T-cell (primary cell): ENCODE measurements around the gene GNG4. TPM values are rescaled to one million over a fixed set of nuclear protein-coding genes. Genes with fewer than 3 reads are reported as not detected.
A peak's percentile ranks its signal among the peaks of the same experiment; 100 is the strongest.

Experiments
- ATAC-seq, 4 experiments: fragments of 200-7000 bp in 3 of 4; fragments of 150-1000 bp in 1 of 4; cut with Tn5 transposase; replicated peaks in 1 of 4; 1 replicate in 3 of 4; 2 replicates in 1 of 4; pipeline ENCODE4 v1.10.0; 2021; ENCODE audit warnings: moderate library complexity in 3 of 4, mild to moderate bottlenecking in 2 of 4, moderate number of reproducible peaks in 1 of 4
- CTCF ChIA-PET, 2 donors: fragments of 300-600 bp; sonication (Branson Sonifier 250); formaldehyde crosslinking; loops; one replicate each; lab custom pipeline; 2022; ENCODE audit warnings: antibody characterized with exemption in 2 of 2; lab: Charles Lee
- POLR2A ChIA-PET, 2 donors: fragments of 300-600 bp; sonication (Branson Sonifier 250); formaldehyde crosslinking; loops; one replicate each; lab custom pipeline; 2022; ENCODE audit warnings: antibody characterized with exemption in 2 of 2; lab: Charles Lee
- DNase-seq, 35 experiments: peaks; one replicate each; pipeline versions ENCODE4 v3.0.0 to v3.0.0-alpha.2; 2013 to 2023
- H3K27ac ChIP-seq: one replicate; pipeline ENCODE4 v1.5.1; 2013; ENCODE audit warnings: low read length
- H3K27me3 ChIP-seq, 2 experiments: replicated peaks in 1 of 2; 1 replicate in 1 of 2; 2 replicates in 1 of 2; pipeline versions ENCODE4 v1.6.1 to v1.7.0; 2013; ENCODE audit warnings: low read length in 1 of 2, mixed read lengths in 1 of 2; ENCODE audit not compliant: control insufficient read depth in 2 of 2, insufficient read depth in 2 of 2; ENCODE audit errors: extremely low read depth in 1 of 2
- H3K36me3 ChIP-seq, 2 donors: 1 replicate in 1 of 2; 2 replicates in 1 of 2; pipeline versions ENCODE4 v1.6.1 to v1.7.0; 2013; ENCODE audit warnings: low read length in 1 of 2; ENCODE audit not compliant: control insufficient read depth in 2 of 2, insufficient read depth in 1 of 2; ENCODE audit errors: extremely low read depth in 1 of 2
- H3K4me1 ChIP-seq, 2 experiments: 1 replicate in 1 of 2; 2 replicates in 1 of 2; pipeline versions ENCODE4 v1.6.1 to v1.7.0; 2013; ENCODE audit warnings: low read length in 2 of 2, mixed read lengths in 1 of 2; ENCODE audit not compliant: insufficient read depth in 2 of 2, control insufficient read depth in 1 of 2; ENCODE audit errors: extremely low read depth in 1 of 2
- H3K4me3 ChIP-seq, 2 donors: 1 replicate in 1 of 2; 2 replicates in 1 of 2; pipeline versions ENCODE4 v1.5.1 to v1.7.0; 2013; ENCODE audit warnings: mild to moderate bottlenecking in 2 of 2, low read length in 1 of 2, moderate library complexity in 1 of 2; ENCODE audit not compliant: control insufficient read depth in 1 of 2; ENCODE audit errors: extremely low read depth in 1 of 2
- H3K9me3 ChIP-seq: 2 replicates; pipeline ENCODE4 v1.7.0; 2013
- H3K27ac Mint-ChIP-seq, 2 donors: one replicate each; pipeline ENCODE4 v1.8.0; 2020 to 2021; ENCODE audit warnings: mild to moderate bottlenecking in 2 of 2, mixed read lengths in 2 of 2
- H3K27me3 Mint-ChIP-seq, 2 donors: one replicate each; pipeline ENCODE4 v1.8.0; 2021 to 2022; ENCODE audit warnings: mixed read lengths in 2 of 2
- H3K36me3 Mint-ChIP-seq: one replicate; pipeline ENCODE4 v1.8.0; 2021; ENCODE audit warnings: mixed read lengths
- H3K4me1 Mint-ChIP-seq, 3 donors: one replicate each; pipeline ENCODE4 v1.8.0; 2020 to 2022; ENCODE audit warnings: mixed read lengths in 3 of 3, mild to moderate bottlenecking in 1 of 3
- H3K4me3 Mint-ChIP-seq, 3 donors: one replicate each; pipeline ENCODE4 v1.8.0; 2020 to 2022; ENCODE audit warnings: mild to moderate bottlenecking in 3 of 3, mixed read lengths in 3 of 3, moderate library complexity in 3 of 3
- H3K9me3 Mint-ChIP-seq, 3 donors: one replicate each; pipeline ENCODE4 v1.8.0; 2020 to 2022; ENCODE audit warnings: mixed read lengths in 3 of 3
- WGBS: methylation state at CpG from one replicate; pipeline ENCODE4 v1.1.5; 2013; ENCODE audit warnings: missing lambda C conversion rate; ENCODE audit not compliant: insufficient coverage; 5-methylcytosine and 5-hydroxymethylcytosine counted together
- total RNA-seq, 35 experiments: library from RNA in 6 of 35; stranded (reverse) in 6 of 35; fragments of 120-200 nt in 1 of 35; gene quantifications; one replicate each; pipeline versions ENCODE4 v1.2.1 to v1.2.4 and lab custom pipeline; 2013 to 2026

Gene GNG4
- total RNA-seq, 5 donors from 2014 or later (not counting 1 experiment from before 2014, with no cell fraction given): 0.07 to 0.29 (median 0.17) TPM; not detected in 1

GRCh38 chr1:235511470-235512240 is 137.9 kb downstream of the GNG4 start:
- no peak for ATAC-seq
- Histone ChIP-seq H3K4me1 (no peaks in the 10 kb centered on the region), H3K27me3 (no peaks in the 10 kb centered on the region), H3K4me3 (no peak overlapping the region), H3K36me3 (no peaks in the 10 kb centered on the region), H3K9me3 (no peaks in the 10 kb centered on the region), H3K27ac (no peak overlapping the region)
- Mint-ChIP-seq H3K4me1 (no peaks in the 10 kb centered on the region), H3K27me3 (peaks cover 4 to 11% of the 10 kb centered on the region in 2 donors), H3K27ac (no peak overlapping the region), H3K9me3 (no peaks in the 10 kb centered on the region), H3K4me3 (no peak overlapping the region), H3K36me3 (no peaks in the 10 kb centered on the region)
- no peak for DNase-seq
- WGBS: 86% methylated on average over 7 of the region's 13 CpGs
- ChIA-PET POLR2A (interaction anchor here in 1 of 2 donors (0.6 kb wide), 1 partner anchor 88 kb away, joined by 8 read pairs; no protein-coding TSS in a partner anchor), CTCF (interaction anchor here in 1 of 2 donors (0.8 kb wide), 1 partner anchor 460 kb away, joined by 3 read pairs; no protein-coding TSS in a partner anchor)

- no peak for DNase-seq
- ChIA-PET CTCF (interaction anchor here in 1 of 2 donors (0.7 kb wide), 1 partner anchor 30 kb away, joined by 4 read pairs; no protein-coding TSS in a partner anchor), POLR2A (no interaction called here)
- Mint-ChIP-seq H3K36me3 (no peaks in the 10 kb centered on the region), H3K4me3 (no peak overlapping the region), H3K9me3 (no peaks in the 10 kb centered on the region), H3K27me3 (peaks cover 4 to 11% of the 10 kb centered on the region in 2 donors), H3K27ac (no peak overlapping the region), H3K4me1 (peaks cover 0 to 5% (median 0%) of the 10 kb centered on the region in 3 donors)
- Histone ChIP-seq H3K36me3 (no peaks in the 10 kb centered on the region), H3K9me3 (no peaks in the 10 kb centered on the region), H3K27ac (no peak overlapping the region), H3K4me3 (no peak overlapping the region), H3K27me3 (no peaks in the 10 kb centered on the region), H3K4me1 (peaks cover 0 to under 1% of the 10 kb centered on the region in 2 experiments)
- 81% methylated on average over 2 of the region's 6 CpGs for WGBS
- ATAC-seq: no peak
Measured at GRCh38 chr1:235510823-235511222, 138.8 kb downstream of the GNG4 start.

GRCh38 chr1:235507623-235508022 is 142.0 kb downstream of the GNG4 start:
- H3K36me3 Mint-ChIP-seq: no peaks in the 10 kb centered on the region
- H3K4me1 Mint-ChIP-seq: peaks cover 10 to 14% (median 11%) of the 10 kb centered on the region in 3 donors
- Histone ChIP-seq H3K9me3 (no peaks in the 10 kb centered on the region), H3K27ac (no peak overlapping the region), H3K4me3 (no peak overlapping the region), H3K36me3 (no peaks in the 10 kb centered on the region), H3K27me3 (no peaks in the 10 kb centered on the region), H3K4me1 (peaks cover 2 to 16% of the 10 kb centered on the region in 2 experiments)
- no peak overlapping the region for H3K27ac Mint-ChIP-seq
- H3K9me3 Mint-ChIP-seq: no peaks in the 10 kb centered on the region
- CTCF ChIA-PET: no interaction called here
- POLR2A ChIA-PET: no interaction called here
- 88% methylated on average over 1 of the region's 3 CpGs for WGBS
- no peak overlapping the region for H3K4me3 Mint-ChIP-seq
- ATAC-seq: no peak
- no peak for DNase-seq
- peaks cover 2 to 11% of the 10 kb centered on the region in 2 donors for H3K27me3 Mint-ChIP-seq

DNA sequence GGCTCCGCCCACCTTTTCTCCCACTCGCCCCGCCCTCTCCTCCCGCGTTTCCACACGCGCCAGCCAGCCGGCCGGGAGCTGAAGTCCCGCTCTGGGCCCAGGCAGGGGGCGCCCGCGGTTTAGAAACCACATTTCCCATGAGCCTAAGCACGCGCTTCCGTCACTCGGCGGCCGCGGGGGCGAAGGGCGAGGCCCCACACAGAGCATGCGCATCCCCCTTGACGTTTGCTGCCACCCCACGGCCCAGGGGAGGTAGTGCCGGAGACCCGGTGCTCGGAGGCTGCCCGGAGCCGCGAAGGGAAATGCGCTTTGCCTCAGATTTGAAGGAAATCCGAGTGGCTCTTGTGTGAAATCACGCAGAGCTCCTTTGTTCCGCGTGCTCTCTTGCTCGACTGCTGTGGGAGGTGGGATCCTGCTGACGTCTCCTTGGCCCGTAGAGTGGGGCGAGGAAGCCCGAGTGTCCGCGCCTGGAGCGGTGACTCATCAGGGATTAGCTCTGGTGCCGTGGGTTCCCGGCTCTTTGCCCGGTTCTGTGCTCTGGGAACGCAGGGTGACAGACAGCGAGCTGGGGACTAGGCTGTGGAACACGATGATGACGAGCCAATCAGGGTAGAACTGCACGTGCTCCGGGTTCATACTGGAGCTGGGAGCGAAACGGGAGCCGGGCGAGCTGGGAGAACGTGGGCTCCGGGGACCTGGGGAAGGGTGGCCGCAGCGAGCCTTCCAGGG is 144.9 kb downstream of the GNG4 start:
- ATAC-seq (peak; percentile 84 to 92 (median 85)), DNase-seq (peak; percentile 94 to 99 (median 97))
- Histone ChIP-seq H3K4me3 (peak overlapping the region; percentile 70 to 89), H3K27me3 (no peaks in the 10 kb centered on the region), H3K4me1 (peaks cover 2 to 16% of the 10 kb centered on the region in 2 experiments), H3K9me3 (no peaks in the 10 kb centered on the region), H3K27ac (peak overlapping the region; percentile 84), H3K36me3 (no peaks in the 10 kb centered on the region)
- POLR2A ChIA-PET: interaction anchor here (0.6 to 1.0 kb wide), 7 partner anchors 173 to 1100 kb away, joined by 3 to 8 read pairs (median 3); no protein-coding TSS in a partner anchor
- 0% methylated on average over 61 of the region's 61 CpGs for WGBS
- Mint-ChIP-seq H3K4me1 (peaks cover 15 to 21% (median 16%) of the 10 kb centered on the region in 3 donors), H3K4me3 (peak overlapping the region; percentile 93 to 97 (median 96)), H3K27ac (peak overlapping the region; percentile 96 to 97), H3K36me3 (no peaks in the 10 kb centered on the region), H3K27me3 (no peaks in the 10 kb centered on the region), H3K9me3 (no peaks in the 10 kb centered on the region)
- CTCF ChIA-PET: interaction anchor here in 1 of 2 donors (0.6 to 1.6 kb wide), 8 partner anchors 9 to 1131 kb away, joined by 3 to 11 read pairs (median 4); partner anchors contain the start of gene COA6

DNA sequence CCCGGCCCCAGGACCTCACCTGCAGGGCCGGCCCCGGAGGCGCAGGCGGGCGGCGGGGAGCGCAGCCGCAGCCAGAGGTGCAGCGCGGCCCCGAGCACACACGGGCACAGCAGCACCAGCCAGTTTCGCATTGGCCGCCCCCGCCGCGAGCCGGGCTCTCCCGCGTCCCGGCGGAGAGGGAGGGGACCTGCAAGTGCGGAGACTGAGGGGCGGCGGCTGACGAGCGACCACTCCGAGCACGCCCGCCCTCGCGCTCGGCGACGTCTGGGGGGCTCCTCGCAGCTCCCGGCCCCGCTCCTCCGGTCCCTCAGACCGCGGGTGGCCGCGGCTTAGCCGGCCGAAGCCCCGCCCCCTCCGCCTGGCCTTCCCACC is 145.5 kb downstream of the GNG4 start, which contains the start of gene B3GALNT2:
B3GALNT2 (minus strand) TSS at position 331 of the 372 bp plus-strand sequence; CDS start at position 131, 200 bp downstream.
- POLR2A ChIA-PET: interaction anchor here in 1 of 2 donors (0.6 to 1.0 kb wide), 2 partner anchors 173 to 771 kb away, joined by 4 to 7 read pairs; no protein-coding TSS in a partner anchor
- no peaks in the 10 kb centered on the region for H3K9me3 ChIP-seq
- H3K4me3 Mint-ChIP-seq: peak within 1 kb of the TSS; percentile 94 to 97 (median 96)
- peaks cover 2 to 16% of the 10 kb centered on the region in 2 experiments for H3K4me1 ChIP-seq
- WGBS: under 1% methylated on average over 48 of the region's 48 CpGs
- DNase-seq: no peak
- H3K27me3 ChIP-seq: no peaks in the 10 kb centered on the region
- no peaks in the 10 kb centered on the region for H3K27me3 Mint-ChIP-seq
- no peaks in the 10 kb centered on the region for H3K9me3 Mint-ChIP-seq
- H3K27ac ChIP-seq: peak within 1 kb of the TSS; percentile 84
- ATAC-seq: peak; percentile 49 to 68 (median 58)
- peak within 1 kb of the TSS; percentile 70 to 89 for H3K4me3 ChIP-seq
- CTCF ChIA-PET: interaction anchor here in 1 of 2 donors (0.7 to 1.6 kb wide), 5 partner anchors 10 to 1131 kb away, joined by 3 to 11 read pairs (median 4); partner anchors contain the start of gene COA6
- H3K4me1 Mint-ChIP-seq: peaks cover 15 to 21% (median 16%) of the 10 kb centered on the region in 3 donors
- no peaks in the 10 kb centered on the region for H3K36me3 ChIP-seq
- H3K36me3 Mint-ChIP-seq: no peaks in the 10 kb centered on the region
- peak within 1 kb of the TSS; percentile 96 to 97 for H3K27ac Mint-ChIP-seq
